H4 (cell line): ENCODE results near the gene CNOT1. TPM values are rescaled to one million over a fixed set of nuclear protein-coding genes. Genes with fewer than 3 reads are reported as not detected.
A peak's percentile ranks its signal among the peaks of the same experiment; 100 is the strongest.

ENCODE experiments used
- DNase-seq: peaks from one replicate; pipeline ENCODE4 v3.0.0-alpha.2; 2015; ENCODE audit warnings: low spot score
- total RNA-seq: library from RNA; depleted of rRNA; stranded (reverse); fragments of >200 nt; shearing (Covaris generic); gene quantifications from 2 replicates; pipeline ENCODE4 v1.2.3, GENCODE V29; 2014

The CNOT1 gene
- total RNA-seq, 1 experiment from 2014 or later, result 112 TPM

- no peak for DNase-seq
Measured at GRCh38 chr16:58518083-58518979, 111.3 kb downstream of the CNOT1 start.

DNA sequence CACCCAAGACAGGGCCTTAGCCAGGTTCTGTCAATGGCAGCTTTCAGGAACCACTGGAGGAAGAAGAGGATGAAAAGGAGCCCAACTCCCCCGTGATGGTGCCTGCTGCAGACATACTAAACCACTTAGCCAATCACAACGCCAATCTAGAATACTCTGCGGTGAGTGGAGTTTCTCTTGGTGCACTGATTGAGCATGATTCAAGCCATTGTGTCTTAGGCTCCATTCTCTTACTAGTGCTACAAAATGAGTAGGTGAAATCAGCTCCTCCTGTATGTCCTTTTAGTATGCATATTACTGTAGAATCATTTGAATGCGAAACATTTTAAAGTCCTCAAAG, 112.9 kb downstream of the CNOT1 start:
- DNase-seq, result no peak

DNA sequence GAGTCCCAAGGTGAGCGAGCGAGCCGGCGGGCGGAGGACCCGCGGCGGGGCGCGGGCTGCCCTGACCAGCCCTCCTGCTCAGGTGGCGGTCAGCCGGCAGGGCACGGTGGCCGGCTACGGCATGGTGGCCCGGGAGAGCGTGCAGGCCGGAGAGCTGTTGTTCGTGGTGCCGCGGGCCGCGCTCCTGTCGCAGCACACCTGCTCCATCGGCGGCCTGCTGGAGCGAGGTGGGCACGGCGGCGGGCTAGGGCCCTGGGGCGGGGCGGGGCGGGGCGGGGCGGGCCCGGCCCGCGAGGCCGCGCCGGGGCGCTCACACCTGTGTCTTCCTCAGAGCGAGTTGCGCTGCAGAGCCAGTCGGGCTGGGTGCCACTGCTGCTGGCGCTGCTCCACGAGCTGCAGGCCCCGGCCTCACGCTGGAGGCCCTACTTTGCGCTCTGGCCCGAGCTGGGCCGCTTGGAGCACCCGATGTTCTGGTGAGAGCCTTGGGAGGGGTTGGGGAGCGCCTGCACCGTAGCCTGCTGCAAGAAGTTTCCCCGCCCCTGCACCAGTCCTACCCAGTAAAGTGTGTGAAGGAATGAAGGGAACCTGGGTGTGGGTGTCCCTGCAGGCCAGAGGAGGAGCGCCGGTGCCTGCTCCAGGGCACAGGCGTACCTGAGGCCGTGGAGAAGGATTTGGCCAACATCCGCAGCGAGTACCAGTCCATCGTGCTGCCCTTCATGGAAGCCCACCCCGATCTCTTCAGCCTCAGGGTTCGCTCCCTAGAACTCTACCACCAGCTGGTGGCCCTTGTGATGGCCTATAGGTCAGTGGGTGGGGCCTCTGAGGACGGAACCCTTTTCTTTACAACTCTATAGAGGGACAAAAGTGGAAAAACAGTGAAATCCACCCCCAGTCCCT, 113.5 kb downstream of the CNOT1 start:
- no peak for DNase-seq

GRCh38 chr16:58515125-58515870, 114.3 kb downstream of the CNOT1 start, which contains the start of gene SETD6:
SETD6 (plus strand) TSS chr16:58515517; CDS start chr16:58515538, 21 bp downstream.
- DNase-seq, result peak; percentile 76

DNA sequence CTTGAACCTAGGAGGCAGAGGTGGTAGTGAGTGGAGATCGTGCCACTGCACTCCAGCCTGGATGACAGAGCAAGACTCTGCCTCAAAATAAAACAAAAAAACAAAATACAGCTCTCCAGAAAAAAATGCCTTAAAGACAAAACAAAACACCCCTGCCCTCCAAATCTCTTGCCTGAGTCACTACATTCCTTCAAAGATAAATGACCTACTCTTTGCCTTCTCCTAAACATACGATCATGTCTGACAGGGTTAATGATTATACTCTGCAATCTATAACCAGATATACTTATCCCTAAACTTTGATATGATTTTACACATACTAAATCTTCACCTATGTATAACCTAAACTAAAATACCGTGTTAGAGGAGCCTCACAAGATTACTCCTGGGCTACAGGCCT, 115.8 kb downstream of the CNOT1 start:
- no peak for DNase-seq

DNA sequence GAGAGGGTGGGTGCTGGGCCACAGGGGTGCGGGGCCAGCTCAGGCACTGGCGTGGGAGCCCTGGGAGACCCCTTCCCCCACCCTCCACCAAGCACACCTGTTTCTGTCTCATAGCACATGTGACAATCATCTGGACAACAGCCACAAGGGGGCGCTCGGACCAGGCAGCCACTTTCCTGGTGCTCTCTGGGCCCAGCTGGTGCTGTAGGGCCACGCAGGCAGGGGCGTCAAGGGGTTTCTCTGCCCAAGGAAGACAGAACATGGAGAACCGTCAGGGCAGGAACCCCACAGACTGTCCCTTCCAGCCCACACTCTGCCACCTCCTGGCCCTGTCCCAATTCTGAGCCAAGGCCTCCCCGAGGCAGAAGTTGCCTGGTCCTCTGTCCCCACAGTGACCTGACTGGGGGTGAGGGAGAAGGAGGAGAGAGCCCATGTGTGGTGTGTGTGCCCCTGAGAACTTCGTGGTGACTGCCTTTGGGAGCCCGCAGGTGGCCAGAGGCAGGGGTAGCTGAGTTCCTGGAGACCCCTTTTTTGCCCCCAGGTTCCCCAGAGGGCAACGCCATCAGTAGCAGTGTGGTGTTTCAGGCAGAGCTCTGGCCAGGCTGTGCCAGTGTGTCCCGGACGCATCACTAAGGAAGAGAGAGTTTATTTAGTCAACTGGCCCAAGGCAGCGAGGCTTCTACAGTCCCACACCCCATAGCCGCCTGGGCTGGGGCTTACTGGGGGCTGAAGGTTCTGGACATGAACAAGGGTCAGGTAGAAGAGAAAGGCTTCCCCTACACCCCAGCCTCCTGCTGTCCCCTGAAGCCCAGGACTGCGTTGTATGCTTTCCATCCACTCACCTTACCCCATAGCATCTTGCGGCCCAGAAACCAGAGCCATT, 117.5 kb downstream of the CNOT1 start:
- DNase-seq, result peak; percentile 47

DNA sequence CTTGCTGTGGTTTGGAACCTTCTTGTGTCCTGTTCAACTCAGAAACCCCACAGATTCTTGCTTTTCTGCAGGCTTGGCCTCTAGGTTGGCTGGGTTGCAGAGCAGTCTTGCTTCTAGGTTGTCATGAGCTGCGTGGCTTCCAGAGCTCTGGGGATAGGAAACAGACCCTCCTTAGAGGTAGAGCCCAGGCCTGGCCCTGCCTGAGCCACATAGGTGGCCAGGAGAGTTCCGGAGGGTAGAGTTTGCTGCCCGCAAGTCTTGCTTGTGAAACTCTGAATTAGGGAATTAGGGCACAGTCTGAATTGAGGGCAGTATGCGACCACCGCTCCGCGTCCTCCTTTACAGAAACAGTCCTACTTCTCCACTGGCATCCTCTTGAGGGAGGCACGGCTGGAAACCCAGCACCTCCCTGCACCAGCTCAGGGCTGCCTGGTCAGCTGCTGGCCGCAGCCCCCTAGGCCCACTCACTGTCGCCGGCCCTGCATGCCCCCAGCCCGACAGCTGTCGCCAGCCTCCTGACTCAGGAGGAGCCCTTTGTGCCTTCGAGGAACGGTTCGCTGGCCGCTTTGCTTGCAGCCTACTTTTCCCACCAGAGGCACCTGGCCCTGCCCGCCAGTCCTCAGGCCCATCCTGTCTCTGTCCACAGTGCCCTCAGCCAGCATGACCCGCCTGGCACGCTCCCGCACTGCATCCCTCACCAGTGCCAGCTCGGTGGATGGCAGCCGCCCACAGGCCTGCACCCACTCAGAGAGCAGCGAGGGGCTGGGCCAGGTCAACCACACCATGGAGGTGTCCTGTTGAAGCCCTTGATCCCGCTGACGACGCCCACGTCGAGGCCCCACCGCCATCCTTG, 118.6 kb downstream of the CNOT1 start:
- no peak for DNase-seq

GRCh38 chr16:58510097-58510775, 119.4 kb downstream of the CNOT1 start:
- no peak for DNase-seq

GRCh38 chr16:58509256-58510096, 120.2 kb downstream of the CNOT1 start:
- no peak for DNase-seq

DNA sequence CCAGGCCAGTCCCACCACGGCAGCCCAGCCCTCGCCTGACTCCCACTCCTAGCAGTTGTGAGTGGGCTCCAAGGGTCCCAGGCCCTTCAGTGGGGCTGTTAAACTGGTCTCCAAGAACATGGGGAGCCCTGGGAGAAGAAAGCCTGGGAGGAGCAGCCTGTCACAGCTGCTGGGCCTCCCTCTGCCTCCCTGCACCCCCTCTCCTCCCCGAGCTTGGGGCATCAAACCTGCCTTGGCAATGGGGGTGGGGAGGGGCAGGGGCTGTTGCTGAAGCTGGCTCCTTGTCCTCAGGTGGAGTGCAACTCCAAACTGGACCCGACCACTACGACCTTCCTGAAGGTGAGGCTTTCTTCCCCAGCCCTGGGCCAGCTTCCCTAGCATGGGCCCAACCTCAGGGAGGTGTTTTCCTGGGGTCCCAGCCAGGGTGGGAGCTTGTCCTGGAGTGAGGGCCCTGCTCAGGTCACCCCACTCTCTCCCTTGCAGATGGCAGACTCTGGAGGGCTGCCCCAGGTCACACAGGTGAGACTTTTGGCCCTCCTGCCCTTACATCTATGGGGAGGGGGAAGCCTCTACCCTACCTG, 120.9 kb downstream of the CNOT1 start:
- no peak for DNase-seq

DNA sequence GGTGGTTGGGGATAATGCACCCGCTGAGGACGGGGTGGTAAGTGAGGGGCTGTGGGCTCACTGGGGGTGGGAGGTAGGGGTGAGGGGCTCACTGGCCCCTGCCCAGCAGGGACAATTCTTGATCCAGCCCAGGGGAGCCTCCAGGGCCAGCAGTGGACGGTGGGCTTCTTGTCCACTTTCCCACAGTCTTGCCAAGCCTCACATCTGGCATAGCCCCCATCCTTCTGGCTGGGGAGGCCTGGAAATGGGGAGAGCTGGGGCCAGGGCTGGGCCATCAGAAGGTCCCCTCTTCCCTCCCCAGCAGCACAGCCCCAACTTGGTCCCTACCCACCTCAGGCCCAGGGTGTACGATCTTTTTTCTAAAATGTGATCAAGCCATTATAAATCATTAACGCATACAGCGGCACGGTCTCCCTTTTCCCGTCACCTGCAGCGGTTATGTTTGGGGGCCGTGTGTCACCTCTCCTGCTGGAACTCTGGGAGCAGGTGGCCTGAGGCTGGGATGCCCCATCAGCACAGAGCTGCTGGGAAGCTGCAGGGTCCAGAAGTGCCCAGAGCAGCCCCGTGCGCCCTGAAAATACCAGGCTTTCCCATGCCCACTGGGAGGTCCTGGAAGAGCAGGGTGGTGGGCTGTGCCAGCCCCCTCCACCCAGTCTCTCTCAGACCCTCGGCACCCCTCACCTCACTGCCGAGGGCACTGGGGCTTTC, 121.5 kb downstream of the CNOT1 start:
- DNase-seq, result no peak

DNA sequence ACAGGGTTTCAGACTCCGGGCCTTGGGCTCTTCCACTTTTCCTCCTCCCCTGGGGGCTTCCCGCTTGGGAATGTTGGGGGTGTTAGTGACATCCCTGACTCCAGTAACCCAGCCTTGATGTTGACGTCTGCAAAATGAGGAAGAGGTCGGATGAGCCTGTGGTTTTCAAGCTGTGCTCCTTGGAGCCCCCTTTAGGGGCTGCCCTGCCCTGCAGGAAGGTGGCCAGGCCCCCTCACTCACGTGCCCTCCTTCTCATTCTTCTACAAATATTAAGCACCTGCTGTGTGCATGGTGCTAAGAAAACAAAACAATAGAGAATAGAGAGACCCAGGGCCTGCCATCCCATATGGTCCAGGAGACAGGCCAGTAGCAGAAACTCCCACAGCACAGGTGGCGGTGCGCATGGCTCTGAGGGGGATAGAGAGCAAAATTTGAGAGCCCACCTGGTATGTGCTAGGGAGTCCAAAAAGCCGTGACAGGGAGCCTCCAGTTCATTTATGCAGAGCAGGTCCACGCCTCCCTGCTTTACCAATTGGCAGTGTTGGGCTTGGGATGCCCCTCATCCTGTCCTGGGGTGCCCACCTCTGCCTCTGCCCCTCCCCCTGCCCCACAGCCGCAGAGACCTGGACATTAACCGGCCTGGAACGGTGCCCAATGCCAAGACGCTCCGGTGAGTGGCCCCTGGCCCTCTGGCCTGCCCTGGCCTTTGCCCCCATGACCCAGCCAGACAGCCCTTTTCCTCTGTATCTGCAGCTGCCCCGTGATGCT, 122.2 kb downstream of the CNOT1 start:
- no peak for DNase-seq

DNA sequence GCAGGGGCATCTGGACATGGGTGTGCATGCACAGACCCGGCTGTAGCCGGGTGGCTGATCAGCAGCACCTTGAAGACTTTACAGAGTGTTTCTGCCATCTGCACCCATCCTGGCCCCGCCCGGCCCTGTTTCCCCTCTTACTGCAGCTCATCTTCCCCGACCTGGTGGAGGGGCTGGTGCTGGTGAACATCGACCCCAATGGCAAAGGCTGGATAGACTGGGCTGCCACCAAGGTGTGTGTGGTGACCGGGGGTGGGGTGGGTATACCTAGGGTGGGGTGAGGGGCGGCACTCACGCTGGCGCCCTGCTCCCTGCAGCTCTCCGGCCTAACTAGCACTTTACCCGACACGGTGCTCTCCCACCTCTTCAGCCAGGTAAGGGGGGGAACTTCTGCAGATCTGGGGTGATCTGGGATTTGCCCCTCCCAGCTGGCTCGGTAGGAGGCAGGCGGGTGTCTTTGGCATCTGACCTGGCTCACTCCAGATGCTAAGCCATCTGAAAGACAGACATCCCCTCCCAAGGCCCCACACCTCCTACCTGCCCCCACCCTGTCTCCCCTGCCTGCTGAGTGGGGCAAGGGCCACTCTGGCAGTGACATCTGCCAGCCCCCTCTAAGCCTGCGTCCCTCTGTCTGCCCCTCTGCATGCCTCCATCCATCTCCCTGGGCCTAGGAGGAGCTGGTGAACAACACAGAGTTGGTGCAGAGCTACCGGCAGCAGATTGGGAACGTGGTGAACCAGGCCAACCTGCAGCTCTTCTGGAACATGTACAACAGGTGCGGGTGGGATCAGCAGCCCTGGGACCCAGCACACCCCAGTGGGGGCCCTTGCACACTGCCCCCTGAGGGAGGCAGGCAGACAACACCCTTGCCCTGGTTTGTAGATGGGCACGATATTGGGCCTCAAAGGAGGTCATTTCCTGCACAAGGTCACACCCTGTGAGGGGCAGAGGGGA, 123.1 kb downstream of the CNOT1 start:
- DNase-seq, result no peak

GRCh38 chr16:58503863-58504688, 125.5 kb downstream of the CNOT1 start:
- no peak for DNase-seq
